Bronchial epithelial cell (primary cell): ENCODE measurements around the gene FAM124B. TPM values are rescaled to one million over a fixed set of nuclear protein-coding genes. Genes with fewer than 3 reads are reported as not detected.

Experiments
- DNase-seq: peaks from one replicate; pipeline ENCODE4 v3.0.0-alpha.2; 2010; ENCODE audit warnings: low read depth
- FAIRE-seq: peaks from 2 replicates; lab custom pipeline; 2011; peaks lifted over from hg19 to GRCh38; lab: Jason Lieb, UNC
- H3K27me3 ChIP-seq: 2 replicates; pipeline ENCODE4 v1.5.1; 2011; ENCODE audit warnings: low read length; ENCODE audit not compliant: control insufficient read depth, insufficient read depth
- H3K36me3 ChIP-seq: 2 replicates; pipeline ENCODE4 v1.5.1; 2011; ENCODE audit warnings: low read length; ENCODE audit not compliant: control insufficient read depth, insufficient read depth
- H3K4me3 ChIP-seq: 2 replicates; pipeline ENCODE4 v1.5.1; 2011; ENCODE audit warnings: mild to moderate bottlenecking, low read depth, low read length, control low read depth
- total RNA-seq: library from RNA; depleted of rRNA; stranded (reverse); fragments of >200 nt; gene quantifications from 2 replicates; pipeline ENCODE4 v1.2.1, GENCODE V29; 2014
- TF ChIP-seq, protein P1 (sequence below): IDR thresholded peaks from 2 replicates; pipeline ENCODE4 v1.5.1; 2011; ENCODE audit warnings: mild to moderate bottlenecking, moderate library complexity, low read length, control low read depth, inconsistent platforms; ENCODE audit not compliant: insufficient read depth, severe bottlenecking

FAM124B gene
- total RNA-seq, 1 donor from 2014 or later: not detected

DNA sequence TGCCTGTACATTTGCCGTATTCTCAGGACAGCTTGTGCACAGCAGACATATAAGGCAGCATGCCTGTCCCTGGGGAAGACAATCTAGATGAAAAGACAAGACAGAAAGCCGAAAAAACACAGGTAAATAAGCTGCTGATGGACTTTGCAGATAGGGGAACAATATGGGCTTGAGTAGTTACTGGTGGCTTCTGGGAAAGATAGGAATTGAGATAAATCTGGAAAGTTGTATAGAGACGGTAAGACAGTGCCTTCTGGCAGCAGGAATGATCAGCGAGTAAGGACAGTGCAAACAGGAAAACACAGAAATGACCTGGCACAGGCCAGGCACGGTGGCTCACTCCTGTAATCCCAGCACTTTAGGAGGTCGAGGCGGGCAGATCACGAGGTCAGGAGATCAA lies 70.2 kb downstream of the FAM124B start:
- TF ChIP-seq, protein P1, sequence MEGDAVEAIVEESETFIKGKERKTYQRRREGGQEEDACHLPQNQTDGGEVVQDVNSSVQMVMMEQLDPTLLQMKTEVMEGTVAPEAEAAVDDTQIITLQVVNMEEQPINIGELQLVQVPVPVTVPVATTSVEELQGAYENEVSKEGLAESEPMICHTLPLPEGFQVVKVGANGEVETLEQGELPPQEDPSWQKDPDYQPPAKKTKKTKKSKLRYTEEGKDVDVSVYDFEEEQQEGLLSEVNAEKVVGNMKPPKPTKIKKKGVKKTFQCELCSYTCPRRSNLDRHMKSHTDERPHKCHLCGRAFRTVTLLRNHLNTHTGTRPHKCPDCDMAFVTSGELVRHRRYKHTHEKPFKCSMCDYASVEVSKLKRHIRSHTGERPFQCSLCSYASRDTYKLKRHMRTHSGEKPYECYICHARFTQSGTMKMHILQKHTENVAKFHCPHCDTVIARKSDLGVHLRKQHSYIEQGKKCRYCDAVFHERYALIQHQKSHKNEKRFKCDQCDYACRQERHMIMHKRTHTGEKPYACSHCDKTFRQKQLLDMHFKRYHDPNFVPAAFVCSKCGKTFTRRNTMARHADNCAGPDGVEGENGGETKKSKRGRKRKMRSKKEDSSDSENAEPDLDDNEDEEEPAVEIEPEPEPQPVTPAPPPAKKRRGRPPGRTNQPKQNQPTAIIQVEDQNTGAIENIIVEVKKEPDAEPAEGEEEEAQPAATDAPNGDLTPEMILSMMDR: no peak
- Histone ChIP-seq H3K36me3 (no peaks in the 10 kb centered on the region), H3K4me3 (no peak overlapping the region), H3K27me3 (peaks cover 3% of the 10 kb centered on the region)
- DNase-seq (no peak), FAIRE-seq (no peak)

- Histone ChIP-seq H3K27me3 (peaks cover 3% of the 10 kb centered on the region), H3K4me3 (no peak overlapping the region), H3K36me3 (no peaks in the 10 kb centered on the region)
- FAIRE-seq: no peak
- TF ChIP-seq, protein P1: no peak
- DNase-seq: no peak
Measured at GRCh38 chr2:224328798-224329197, 73.1 kb downstream of the FAM124B start.

Other genes starting within 250 kb of the FAM124B start
- 53.7 and 91.9 TPM in 2 replicates for gene CUL3, start 183.3 kb upstream of the FAM124B start, total RNA-seq